ENCODE measurements around the gene PPIF.

PPIF gene

DNA sequence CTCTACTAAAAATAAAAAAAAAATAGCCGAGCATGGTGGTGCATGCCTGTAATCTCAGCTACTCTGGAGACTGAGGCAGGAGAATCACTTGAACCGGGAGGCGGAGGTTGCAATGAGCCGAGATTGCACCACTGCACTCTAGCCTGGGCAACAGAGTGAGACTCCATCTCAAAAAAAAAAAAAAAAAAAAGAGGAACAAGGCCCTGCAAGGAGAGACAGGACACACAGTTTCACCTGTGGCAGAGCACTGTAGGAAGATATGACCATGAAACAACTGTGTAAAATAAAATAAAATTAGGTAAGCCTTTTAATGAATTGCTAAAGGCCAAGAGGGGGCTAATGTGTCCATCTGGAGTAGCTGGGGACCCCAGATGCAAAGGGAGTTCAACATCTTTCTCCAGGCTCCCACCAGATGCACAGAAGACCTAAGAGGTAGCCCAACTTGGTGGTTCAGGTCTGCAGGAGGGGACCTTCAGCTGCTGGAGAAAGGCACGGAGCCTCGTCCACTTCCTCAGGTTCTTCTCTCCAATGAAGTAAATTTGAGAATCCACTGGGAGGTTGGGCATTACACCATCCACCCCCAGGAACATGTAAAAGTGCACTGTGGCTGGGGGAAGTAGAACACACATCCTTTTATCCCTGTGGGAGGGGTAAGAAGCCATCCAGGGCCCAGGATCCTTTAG lies 12.7 kb downstream of the PPIF start:
- no peak for DNase-seq (ENCODE audit: low spot score)
- in situ Hi-C loops (cut with MboI; ENCODE audit: low pct_unique_long_range_greater_than_20kb, low sequenced_read_pairs, unreplicated experiment): no loop called here

DNA sequence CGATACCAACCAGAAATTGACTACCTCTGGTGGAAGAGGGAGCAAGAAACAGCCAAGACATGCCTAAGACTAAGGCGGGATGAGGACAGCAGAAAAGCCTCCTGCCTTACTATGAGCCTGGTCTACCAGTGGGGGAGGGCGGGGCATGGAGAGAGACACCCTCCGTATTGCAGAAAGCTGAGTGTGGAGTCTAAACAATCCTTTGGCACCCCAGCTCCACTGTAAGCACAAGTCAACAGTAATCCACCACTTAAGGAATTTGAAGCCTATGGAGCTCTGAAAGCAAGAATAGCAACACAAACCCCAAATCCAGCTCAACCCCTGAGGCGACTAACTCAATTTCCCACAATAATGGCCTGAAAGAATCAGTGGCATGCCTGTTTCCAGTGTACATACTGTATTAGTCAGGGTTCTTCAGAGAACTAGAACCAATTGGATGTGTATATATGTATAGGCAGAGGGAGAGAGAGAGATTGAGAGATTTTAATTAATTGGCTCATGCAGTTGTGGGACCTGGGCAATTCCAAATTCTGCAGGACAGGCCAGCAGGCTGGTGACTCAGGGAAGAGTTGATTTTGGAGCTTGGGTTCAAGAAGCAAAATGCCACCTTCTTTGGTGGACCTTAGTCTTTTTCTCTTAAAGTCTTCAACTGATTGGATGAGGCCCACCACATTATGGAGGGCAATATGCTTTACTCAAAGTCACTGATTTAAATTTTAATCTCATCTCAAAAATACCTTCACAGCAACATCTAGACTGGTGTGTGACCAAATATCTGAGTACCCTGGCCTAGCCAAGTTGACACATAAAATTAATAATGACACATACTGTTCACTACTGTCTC lies 13.5 kb downstream of the PPIF start:
- TF ChIP-seq, protein P1, sequence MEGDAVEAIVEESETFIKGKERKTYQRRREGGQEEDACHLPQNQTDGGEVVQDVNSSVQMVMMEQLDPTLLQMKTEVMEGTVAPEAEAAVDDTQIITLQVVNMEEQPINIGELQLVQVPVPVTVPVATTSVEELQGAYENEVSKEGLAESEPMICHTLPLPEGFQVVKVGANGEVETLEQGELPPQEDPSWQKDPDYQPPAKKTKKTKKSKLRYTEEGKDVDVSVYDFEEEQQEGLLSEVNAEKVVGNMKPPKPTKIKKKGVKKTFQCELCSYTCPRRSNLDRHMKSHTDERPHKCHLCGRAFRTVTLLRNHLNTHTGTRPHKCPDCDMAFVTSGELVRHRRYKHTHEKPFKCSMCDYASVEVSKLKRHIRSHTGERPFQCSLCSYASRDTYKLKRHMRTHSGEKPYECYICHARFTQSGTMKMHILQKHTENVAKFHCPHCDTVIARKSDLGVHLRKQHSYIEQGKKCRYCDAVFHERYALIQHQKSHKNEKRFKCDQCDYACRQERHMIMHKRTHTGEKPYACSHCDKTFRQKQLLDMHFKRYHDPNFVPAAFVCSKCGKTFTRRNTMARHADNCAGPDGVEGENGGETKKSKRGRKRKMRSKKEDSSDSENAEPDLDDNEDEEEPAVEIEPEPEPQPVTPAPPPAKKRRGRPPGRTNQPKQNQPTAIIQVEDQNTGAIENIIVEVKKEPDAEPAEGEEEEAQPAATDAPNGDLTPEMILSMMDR (IDR thresholded peaks at IDR 0.05; ENCODE audit: extremely low read depth, insufficient read depth, missing control alignments): no peak
- in situ Hi-C loops (cut with MboI; ENCODE audit: low pct_unique_long_range_greater_than_20kb, low sequenced_read_pairs, unreplicated experiment): no loop called here
- DNase-seq (ENCODE audit: low spot score): no peak

More for the DNA sequence above, 12.7 kb downstream of the PPIF start:
- TF ChIP-seq, protein P1 (IDR thresholded peaks at IDR 0.05; ENCODE audit: extremely low read depth, insufficient read depth, missing control alignments): no peak

DNA sequence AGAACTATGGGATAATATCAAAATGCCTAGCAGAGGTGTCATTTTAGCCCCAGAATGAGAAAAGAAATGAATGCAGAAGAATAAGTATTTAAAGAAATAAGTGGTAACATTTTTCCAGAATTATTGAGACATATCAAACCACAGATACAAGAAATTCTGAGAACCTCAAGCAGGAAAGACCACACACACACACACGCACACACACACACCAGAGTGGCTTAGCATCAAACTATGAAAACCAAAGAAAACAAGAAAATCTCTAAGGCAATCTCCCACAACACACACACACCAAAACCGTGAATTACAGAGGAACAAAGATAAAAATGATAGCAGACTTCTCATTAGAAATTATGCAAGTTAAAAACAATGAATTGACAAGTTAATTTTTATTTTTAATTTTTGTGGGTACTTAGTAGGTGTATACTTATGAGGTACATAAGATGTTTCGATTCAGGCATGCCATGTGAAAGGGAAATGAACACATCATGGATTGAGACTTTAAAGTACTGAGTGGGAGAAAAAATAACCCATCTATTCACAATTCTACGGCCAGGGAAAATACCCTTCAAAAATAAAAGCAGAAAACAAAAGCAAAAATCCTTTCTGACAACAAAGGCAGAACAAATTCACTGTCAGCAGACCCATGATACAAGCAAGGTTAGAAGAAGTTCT lies 14.6 kb downstream of the PPIF start:
- in situ Hi-C loops (cut with MboI; ENCODE audit: low pct_unique_long_range_greater_than_20kb, low sequenced_read_pairs, unreplicated experiment): no loop called here
- DNase-seq (ENCODE audit: low spot score): no peak
- TF ChIP-seq, protein P1 (IDR thresholded peaks at IDR 0.05; ENCODE audit: extremely low read depth, insufficient read depth, missing control alignments): no peak

DNA sequence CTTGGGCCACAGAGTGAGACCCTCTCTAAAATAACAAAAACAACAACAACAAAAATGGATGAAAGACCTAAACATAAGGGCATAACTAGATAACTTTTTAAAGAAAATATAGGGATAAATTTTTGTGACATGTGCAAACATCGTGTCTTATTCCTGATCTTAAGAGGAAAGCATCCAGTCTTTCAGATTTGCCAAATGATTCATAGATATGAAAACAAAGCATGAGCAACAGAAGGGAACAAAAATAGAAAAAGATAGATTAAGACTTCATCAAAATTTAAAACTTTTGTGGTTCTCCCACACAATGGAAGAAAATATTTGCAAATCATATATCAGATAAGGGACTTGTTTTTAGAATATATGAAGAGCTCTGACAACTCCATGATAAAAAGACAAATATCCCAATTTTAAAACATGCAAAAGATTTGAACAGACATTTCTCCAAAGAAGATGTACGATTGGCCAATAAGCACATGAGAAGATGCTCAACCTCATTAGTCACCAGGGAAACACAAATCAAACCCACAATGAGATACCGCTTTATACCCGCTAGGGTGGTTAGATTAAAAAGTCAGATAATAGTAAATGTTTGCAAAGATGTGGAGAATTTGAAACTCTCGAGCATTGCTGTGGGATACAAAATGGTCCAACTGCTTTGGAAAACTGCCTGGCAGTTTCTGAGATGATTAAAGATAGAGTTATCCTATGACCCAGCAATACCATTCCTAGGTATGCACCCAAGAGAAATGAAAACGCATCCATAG lies 20.3 kb downstream of the PPIF start:
- DNase-seq (ENCODE audit: low spot score): no peak
- in situ Hi-C loops (cut with MboI; ENCODE audit: low pct_unique_long_range_greater_than_20kb, low sequenced_read_pairs, unreplicated experiment): no loop called here
- TF ChIP-seq, protein P1 (IDR thresholded peaks at IDR 0.05; ENCODE audit: extremely low read depth, insufficient read depth, missing control alignments): no peak

DNA sequence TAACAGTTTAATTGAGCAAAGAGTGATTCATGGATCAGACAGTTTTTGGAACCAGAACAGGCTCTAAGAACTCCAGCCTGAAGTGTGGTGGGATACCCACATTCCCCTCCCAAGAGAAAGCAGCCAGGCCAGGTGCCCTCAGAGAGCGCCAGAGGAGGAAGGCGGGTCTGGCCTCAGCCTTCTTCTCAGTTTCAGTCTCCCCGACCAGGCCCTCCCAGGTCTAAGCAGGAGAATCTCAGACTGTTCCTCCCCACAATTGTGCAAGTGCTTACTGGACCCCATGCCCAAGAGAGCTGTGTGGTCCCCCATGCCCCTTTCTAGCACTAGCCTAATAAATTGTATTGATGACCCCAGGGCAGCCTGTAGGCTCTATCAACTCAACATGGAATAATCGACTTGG lies 25.6 kb downstream of the PPIF start:
- in situ Hi-C loops (cut with MboI; ENCODE audit: low pct_unique_long_range_greater_than_20kb, low sequenced_read_pairs, unreplicated experiment): no loop called here
- TF ChIP-seq, protein P1 (IDR thresholded peaks at IDR 0.05; ENCODE audit: extremely low read depth, insufficient read depth, missing control alignments): no peak
- DNase-seq (ENCODE audit: low spot score): no peak
